Epithelial cell of prostate (primary cell): ENCODE data around the gene IL17RC.
"Not testable (repeated sequence)": the region's sequence is repeated elsewhere in the genome, so short reads cannot be mapped to it uniquely, and the experiment has no call there.

Source experiments
- DNase-seq: peaks from one replicate; pipeline ENCODE4 v3.0.0-alpha.2; 2011; ENCODE audit warnings: low read depth, low spot score
- H3K27ac ChIP-seq: fragments of 450-650 bp; 2 replicates; pipeline ENCODE4 v1.5.1; 2017; ENCODE audit warnings: mild to moderate bottlenecking

Gene IL17RC

DNA sequence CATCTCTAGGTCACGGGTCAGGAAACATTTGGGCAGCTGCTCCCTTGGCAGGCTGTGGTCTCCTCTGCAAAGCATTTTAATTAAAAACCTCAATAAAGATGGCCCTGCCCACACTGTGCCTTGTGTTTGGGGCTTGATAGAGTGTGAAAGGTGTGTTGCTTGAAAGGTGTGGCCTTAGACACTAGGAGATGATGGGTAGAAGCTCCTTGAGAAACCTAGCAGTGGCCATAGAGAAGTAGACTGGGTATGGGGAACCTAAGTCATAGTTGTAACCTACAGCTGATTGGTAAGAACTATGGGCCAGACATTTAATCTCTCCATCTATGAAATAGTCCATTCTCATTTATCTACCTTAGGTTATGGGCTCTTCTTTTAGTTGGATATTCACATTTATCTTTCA is 23.2 kb upstream of the IL17RC start:
- peak overlapping the region; percentile 78 for H3K27ac ChIP-seq
- no peak for DNase-seq

DNA sequence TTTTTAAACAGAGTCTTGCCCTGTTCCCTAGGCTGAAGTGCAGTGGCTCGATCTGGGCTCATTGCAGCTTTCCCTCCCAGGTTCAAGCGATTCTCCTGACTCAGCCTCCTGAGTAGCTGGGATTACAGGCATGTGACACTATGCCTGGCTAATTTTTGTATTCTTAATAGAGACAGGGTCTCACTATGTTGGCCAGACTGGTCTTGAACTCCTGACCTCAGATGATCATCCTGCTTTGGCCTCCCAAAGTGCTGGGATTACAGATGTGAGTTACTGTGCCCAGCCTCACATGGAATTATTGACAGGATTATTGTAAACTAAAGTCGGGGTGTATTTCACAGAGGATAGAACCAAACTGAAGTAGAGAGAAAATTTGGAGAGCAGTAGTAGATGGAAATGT is 21.2 kb upstream of the IL17RC start:
- not testable (repeated sequence) for H3K27ac ChIP-seq, DNase-seq

DNA sequence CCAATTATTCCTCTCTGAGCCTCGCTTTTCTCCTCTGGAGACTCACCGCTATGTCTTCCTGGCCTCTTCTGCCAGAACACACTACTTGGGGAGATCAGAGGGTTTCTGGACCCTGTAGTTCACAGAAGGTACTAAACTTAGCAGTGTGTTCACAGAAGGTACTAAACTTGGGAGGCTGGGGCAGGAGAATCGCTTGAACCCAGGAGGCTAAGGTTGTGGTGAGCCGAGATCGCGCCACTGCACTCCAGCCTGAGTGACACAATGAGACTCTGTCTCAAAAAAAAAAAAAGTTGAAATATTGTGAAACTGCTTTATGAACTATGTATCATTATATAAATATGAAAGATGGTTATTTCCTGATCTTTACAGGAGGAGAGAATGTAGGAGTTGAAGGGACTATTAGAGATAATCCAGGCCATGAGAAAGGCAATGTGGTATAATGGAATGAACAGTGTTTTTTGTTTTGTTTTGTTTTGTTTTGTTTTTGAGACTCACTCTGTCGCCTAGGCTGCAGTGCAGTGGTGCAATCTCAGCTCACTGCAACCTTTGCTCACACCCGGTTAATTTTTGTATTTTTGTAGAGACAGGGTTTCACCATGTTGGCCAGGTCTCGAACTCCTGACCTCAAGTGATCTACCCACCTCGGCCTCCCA is 20.0 kb upstream of the IL17RC start:
- peak overlapping the region; percentile 66 for H3K27ac ChIP-seq
- not testable (repeated sequence) for DNase-seq

DNA sequence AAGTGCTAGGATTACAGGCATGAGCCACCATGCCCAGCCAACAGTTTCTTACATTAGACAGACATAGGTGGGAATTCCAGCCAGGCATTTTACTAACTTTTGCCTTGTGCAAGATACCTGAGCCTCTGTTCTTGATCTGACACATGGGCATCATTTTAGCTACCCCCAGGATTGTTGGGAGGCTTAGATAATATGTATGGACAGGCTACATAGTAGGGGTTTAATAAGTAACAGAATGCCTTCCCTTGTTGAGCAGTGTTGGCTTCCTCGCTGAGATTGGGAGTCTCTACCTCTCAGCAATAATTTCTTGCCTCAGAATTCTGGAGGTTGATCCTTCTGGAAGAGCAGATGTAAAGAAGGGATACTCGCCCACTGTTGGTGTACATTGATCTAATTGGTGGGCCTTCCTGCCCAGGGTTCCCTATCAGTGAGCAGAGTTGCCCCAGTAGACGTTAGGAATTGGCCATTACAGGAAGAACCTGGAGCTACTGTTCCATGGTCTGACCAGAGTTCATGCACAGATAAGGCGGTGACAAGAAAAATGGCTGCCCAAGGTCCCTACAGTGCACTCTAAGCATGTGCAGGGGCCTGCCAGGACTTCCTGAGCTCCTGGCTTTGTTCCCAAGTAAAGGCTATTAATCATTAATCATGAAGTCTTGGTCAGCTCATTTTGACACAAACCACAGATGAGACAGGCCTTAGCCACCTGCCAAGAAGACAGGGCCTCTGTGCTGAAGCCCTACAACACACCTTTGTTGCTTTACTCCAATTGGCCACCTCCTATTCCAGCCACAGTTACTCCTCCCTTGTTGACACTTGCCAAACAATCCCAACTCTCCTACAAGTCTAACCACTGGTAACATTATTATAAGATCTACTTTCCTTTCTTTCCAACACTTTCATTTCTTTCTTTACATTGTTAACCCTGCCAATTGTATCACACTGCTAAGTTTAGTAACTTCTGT is 19.2 kb upstream of the IL17RC start:
- DNase-seq, result peak; percentile 83
- peak overlapping the region; percentile 66 for H3K27ac ChIP-seq

DNA sequence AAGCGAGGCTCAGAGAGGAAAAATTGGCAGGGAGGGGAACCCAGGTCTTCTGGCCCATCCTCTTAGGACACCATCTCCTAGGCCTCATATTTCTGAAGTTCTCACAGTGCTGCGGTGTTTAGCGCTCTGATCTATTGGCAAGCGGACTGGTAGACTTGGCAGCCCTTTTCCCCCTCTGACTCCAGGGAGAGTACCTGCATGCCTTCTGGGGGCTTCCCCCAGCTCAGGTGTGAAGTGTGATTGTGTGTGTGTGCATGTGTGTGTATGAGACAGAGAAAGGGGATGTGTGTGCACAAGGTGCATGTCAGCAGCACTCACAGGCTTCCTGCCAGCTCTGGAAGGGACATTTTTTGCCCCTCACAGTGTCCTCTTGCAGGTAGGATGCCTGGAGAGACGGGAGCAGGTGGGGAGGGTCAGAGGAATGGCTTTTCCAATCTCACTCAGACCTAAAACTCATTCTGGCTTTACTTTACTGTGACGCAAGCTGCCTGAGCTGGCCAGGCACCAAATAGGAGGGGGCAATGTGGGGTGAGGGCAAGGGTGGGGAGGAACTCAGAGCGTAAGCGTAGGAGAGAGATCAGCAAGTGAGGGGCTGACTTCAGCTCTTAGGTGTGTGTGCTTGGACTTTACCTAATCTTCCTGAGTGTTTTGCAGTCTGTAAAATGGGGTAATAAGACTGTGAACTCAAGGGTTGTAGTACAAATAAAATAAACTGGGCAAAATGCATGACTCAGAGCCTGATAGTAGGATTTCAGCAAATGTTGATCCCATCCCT is 18.2 kb upstream of the IL17RC start:
- H3K27ac ChIP-seq, result peak overlapping the region; percentile 66

DNA sequence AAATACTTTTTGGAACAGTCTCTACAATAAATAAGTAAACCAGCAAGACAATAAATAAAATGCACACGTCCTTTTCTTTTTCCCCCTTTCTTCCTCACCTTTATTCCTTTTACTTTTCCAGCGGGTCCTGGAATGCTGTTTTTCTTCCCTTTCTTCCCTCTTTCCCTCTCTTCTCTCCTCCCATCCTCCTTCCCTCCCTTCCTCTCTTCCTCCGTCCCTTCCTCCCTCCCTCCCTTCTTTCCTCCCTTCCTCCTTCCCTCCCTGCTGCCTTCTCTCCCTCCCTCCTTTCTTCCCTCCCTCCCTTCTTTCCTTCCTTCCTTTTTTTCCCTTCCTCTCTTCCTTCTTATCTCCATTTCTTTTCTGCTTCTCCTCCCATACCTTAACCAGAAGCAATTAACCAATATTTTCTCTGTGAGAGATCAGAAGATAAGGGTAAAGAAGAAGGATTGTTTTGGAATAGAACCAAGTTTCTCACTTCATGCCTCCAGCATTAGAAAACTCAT is 17.6 kb upstream of the IL17RC start:
- H3K27ac ChIP-seq, result no peak overlapping the region

More for the DNA sequence above, 18.2 kb upstream of the IL17RC start:
- no peak for DNase-seq

DNA sequence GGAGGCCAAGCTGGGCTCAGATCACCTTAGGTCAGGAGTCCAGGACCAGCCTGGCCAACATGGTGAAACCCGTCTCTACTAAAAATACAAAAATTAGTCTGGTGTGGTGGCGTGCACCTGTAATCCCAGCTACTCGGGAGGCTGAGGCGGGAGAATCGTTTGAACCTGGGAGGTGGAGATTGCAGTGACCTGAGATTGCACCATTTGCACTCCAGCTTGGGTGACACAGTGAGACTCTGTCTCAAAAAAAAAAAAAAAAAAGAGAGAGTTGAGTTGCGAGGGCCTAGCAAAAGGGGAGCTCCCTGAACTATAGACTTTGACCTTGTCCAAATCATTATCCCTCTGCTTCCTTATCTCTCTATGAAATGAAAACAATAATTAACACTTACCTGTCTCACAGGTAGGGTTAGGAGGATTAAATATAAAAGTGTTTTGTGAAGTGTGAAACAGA is 15.9 kb upstream of the IL17RC start:
- DNase-seq, H3K27ac ChIP-seq: not testable (repeated sequence)

More for the DNA sequence above, 17.6 kb upstream of the IL17RC start:
- DNase-seq, result no peak

DNA sequence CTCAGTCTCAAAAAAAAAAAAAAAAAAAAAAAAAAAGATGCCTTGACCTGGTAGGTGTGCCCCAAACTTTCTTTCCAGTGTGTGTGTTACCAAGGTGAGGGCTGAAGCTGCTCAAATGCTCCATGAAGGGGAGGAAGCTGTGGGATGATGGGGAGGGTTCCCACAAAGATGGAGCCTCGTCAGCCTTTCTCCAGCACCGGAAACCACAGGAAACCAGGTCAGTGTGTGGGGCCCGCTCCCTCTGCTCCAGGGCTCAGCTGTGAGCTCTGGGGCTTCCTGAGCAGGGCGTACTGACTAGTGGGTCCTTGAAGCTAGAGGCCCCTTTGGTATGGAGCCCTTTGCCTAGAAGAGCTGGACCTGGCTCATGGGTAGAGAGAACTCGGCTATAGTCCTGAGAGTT is 14.9 kb upstream of the IL17RC start:
- no peak for DNase-seq
- H3K27ac ChIP-seq, result no peak overlapping the region

DNA sequence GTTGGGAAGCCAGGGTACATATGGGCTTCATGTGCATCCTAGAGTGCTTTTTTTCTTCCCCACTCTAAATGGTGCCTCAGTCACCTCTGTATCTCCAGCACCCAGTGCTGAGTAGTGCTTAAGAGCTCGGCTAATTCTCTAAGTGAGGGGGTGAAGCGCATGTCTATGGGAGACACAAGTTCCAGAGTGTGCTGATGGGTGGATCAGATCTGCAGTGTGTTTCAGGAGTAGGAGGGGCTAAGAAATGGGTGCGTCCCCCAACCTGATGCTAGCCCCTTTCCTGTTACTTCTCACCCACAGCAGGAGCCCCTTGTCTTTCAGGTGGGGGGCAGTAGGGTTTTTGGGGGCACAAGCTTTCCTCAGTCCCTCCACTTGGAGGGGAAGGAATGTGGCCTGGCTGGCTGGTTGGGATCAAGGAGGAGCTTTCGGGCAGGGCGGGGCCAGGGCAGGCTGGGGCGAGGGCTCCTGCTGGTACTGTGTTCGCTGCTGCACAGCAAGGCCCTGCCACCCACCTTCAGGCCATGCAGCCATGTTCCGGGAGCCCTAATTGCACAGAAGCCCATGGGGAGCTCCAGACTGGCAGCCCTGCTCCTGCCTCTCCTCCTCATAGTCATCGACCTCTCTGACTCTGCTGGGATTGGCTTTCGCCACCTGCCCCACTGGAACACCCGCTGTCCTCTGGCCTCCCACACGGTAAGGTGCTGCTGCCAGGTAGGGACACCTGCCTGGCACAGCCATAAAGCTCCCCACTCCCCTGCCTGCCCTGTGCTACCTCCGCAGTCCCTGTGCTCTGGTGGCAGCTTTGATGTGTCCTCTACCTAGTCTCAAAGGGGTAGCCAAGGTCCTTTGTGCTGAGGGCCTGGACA is 14.3 kb upstream of the IL17RC start, which contains the start of gene IL17RE:
TSS of gene IL17RE (plus strand) at position 477 of the 866 bp plus-strand sequence. CDS start at position 562, 85 bp downstream.
- H3K27ac ChIP-seq, result peak within 1 kb of the TSS; percentile 51
- no peak for DNase-seq

DNA sequence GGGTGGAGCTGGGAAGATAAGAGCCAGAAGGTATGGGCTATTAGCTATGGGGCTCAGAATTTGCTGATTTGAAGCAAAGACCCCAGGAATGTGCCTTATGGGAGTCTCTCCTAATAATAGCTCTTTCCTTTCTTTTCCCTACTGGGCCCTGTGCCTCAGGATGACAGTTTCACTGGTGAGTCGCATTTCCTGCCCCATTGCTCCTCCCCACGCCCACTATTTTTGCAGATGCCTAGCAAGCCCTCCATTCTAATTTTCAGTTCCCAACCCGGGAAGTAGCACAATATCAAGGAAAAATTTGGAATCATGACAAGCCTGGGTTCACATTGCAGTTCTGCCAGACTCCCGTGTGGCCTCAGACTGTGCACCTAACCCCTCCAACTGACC is 13.7 kb upstream of the IL17RC start:
- peak overlapping the region; percentile 51 for H3K27ac ChIP-seq
- no peak for DNase-seq

DNA sequence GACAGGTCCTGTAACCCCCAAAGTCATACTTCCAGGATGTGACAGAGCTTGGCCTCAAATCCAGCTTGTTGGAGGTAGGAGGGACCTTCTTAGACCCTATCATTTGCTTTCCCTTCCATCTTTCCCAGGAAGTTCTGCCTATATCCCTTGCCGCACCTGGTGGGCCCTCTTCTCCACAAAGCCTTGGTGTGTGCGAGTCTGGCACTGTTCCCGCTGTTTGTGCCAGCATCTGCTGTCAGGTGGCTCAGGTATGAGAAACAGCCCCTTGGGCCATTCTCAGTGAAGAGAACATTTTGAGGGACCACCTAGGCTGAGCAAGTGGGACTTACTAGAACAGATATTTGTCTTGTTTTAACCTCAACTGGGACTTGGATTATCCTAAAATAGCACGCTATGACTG is 13.0 kb upstream of the IL17RC start:
- H3K27ac ChIP-seq, result no peak overlapping the region
- no peak for DNase-seq

DNA sequence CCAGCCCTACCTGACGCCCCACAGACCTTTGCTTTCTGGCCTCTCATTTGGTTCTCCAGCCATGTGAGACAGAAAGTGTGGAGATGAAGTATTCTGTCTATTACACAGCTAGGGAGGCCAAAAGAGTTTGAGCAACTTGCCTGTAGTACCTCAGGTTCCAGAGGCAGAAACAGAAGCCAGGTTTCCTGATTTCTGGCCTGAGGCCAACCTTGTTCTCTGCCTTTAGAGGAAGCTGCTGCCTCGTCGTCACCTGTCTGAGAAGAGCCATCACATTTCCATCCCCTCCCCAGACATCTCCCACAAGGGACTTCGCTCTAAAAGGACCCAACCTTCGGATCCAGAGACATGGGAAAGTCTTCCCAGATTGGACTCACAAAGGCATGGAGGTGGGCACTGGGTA is 10.4 kb upstream of the IL17RC start:
- no peak overlapping the region for H3K27ac ChIP-seq
- DNase-seq, result no peak

DNA sequence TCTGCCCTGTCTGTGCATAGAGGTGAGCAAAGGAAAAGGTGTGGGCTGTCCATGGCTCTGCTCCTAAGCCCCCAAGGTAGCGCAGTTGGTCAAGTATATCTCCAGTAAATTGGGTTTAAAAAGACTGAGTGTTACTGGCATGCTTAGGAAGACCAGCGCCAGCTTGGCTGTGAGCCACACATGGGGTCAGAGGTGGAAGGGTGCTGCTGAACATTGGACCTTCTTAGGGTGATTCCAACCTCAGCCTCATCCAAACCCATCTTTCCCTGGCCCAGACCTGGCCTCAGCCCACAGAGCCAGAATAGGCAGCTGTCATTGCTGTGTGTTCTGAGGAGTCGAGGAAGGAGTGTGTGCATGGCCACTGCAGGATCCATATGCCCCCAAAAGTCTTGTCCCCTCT is 8.6 kb upstream of the IL17RC start:
- no peak for DNase-seq
- no peak overlapping the region for H3K27ac ChIP-seq

DNA sequence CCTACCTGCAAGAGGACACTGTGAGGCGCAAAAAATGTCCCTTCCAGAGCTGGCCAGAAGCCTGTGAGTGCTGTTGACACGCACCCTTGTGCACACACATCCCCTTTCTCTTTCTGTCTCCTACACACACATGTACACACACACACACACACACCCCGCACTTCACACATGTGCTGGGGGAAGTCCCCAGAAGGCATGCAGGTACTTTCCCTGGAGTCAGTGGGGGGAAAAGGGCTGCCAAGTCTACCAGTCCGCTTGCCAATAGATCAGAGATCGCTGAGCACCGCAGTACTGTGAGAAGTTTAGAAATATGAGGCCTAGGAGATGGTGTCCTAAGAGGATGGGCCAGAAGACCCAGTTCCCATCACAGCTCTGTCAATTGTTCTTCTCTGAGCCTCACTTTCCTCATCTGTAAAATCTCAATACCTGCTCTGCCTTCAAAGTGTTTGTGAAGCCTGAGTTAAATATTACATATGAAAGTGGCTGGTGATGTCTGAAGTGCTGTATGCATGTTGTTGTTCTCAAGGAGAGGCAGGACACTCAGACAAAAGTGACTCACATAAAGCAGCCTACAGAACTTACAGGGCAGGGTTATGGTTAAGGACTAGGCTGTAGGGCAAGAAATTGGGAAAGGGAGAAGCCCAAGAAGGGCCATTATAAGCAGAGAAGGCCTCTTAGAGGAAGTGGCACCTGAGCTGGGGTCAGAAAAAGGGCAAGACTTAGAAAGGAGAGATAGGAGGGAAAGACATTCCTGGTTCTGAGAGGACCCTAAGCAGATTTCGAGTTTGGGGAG is 7.5 kb upstream of the IL17RC start:
- no peak for DNase-seq
- no peak overlapping the region for H3K27ac ChIP-seq

DNA sequence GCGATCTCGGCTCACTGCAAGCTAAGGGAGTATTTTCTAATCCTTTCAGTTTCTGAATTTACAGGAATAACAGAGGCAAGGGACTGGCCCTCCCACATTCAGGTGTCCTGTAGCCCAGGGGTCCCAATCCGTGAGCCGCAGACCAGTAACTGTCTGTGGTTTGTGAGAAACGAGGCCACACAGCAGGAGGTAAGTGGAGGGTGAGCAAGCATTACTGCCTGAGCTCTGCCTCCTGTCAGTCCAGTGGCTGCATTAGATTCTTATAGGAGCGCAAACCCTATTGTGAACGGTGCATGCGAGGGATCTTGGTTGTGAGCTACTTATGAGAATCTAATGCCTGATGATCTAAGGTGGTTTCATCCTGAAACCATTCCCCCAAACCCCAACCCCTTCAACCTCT is 5.0 kb upstream of the IL17RC start:
- no peak overlapping the region for H3K27ac ChIP-seq
- DNase-seq, result no peak

DNA sequence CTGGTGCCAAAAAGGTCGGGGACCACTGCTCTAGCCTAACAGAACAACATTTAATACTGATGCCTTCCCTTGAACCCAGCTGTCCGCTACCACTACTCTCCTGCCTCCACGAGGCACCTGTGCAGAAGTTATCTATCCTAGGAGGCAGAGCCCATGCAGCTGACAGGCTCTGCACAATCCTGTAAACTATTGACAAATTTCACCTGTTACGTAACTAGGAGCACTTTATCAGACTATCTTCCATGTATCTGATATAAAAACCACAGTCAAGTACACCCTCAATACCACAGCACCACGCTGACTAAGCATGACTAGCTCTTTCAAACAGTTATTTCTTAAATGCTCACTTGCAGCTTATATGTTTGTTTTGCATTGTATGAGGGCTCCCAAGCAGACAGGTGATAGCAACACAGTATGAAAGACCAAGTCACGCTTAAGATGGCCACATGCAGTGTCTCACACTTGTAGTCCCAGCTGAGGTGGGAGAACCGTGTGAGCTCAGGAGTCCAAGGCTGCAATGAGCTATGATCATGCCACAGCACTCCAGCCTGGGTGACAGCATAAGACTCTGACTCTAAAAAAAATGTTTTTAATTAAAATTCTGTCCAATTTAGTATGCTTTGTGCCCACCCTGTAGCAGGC is 4.5 kb upstream of the IL17RC start:
- no peak overlapping the region for H3K27ac ChIP-seq
- peak; percentile 54 for DNase-seq

DNA sequence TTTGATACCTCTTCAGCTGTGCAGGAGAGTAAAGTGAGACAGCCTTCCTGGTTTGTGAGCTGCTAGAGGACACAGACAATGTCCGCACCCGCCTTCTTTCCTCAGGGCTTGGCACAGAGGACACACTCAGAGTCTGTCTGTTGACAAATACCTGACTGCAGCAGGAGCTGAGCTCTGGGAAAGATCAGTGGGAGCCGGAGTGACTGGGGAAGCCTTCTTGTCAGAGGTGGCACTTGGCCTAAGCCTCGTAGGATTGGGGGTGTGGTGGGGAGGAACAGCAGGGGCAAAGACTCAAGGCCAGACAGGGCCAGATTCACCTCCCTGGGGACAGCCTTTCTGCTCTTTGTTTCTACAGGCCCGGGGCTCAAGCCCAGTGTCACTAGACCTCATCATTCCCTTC is 3.3 kb upstream of the IL17RC start:
- DNase-seq, result no peak
- peak overlapping the region; percentile 15 for H3K27ac ChIP-seq

DNA sequence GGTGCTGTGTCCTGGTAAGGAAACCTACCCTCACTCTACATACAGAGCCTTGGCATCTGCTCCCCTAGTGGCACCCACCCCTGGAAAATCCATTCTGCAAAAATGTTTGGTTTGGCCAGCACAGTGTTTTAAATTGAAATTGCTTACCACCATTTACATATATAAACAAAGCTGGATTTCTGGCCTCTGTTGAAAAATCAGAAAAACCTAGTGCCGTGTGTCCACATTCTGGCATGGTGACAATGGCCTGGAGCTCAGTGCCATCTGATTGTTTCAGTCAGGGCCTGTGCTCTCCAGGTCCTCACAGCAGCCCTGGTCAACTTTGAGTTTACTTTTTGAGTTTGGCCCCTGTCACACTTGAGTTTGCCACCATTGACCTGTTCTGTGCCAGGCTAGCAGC is 2.9 kb upstream of the IL17RC start:
- no peak for DNase-seq
- peak overlapping the region; percentile 15 for H3K27ac ChIP-seq
